ENCODE measurements around the gene DDC.

- TF ChIP-seq POLR2A (IDR thresholded peaks at IDR 0.05; ENCODE audit: low read length) (no peak), GATA1 (IDR thresholded peaks at IDR 0.05; ENCODE audit: low read depth, low read length) (no peak)
Measured at GRCh38 chr7:50418086-50418515, 147.1 kb downstream of the DDC start.
